CD14-positive monocyte (primary cell): ENCODE measurements around the gene OR5H1. TPM values are rescaled to one million over a fixed set of nuclear protein-coding genes. Genes with fewer than 3 reads are reported as not detected.

Experiments
- DNase-seq, 3 donors: peaks; one replicate each; pipeline ENCODE4 v3.0.0-alpha.2; 2011 to 2022
- H2AFZ ChIP-seq: 2 replicates; pipeline ENCODE4 v1.6.0; 2012; ENCODE audit warnings: mild to moderate bottlenecking, low read depth, low read length, inconsistent platforms; ENCODE audit not compliant: insufficient read depth, poor library complexity, severe bottlenecking
- H3K27ac ChIP-seq, 2 donors: 1 replicate in 1 of 2; 2 replicates in 1 of 2; pipeline ENCODE4 v1.5.1; 2012 to 2013; ENCODE audit warnings: low read length in 2 of 2, control low read depth in 1 of 2, inconsistent platforms in 1 of 2, low read depth in 1 of 2, mild to moderate bottlenecking in 1 of 2
- H3K27me3 ChIP-seq, 2 donors: one replicate each; pipeline versions ENCODE4 v1.6.0 to v1.6.1; 2011 to 2013; ENCODE audit warnings: low read length in 2 of 2; ENCODE audit not compliant: control insufficient read depth in 2 of 2, insufficient read depth in 2 of 2
- H3K36me3 ChIP-seq, 2 donors: replicated peaks in 1 of 2; 1 replicate in 1 of 2; 2 replicates in 1 of 2; pipeline versions ENCODE4 v1.5.1 to v1.6.1; 2012 to 2013; ENCODE audit warnings: low read length in 2 of 2, control low read depth in 1 of 2, inconsistent platforms in 1 of 2, mild to moderate bottlenecking in 1 of 2; ENCODE audit not compliant: insufficient read depth in 2 of 2, control insufficient read depth in 1 of 2
- H3K4me1 ChIP-seq, 2 donors: 1 replicate in 1 of 2; 2 replicates in 1 of 2; pipeline versions ENCODE4 v1.5.1 to v1.6.1; 2012 to 2013; ENCODE audit warnings: low read length in 2 of 2, control low read depth in 1 of 2, inconsistent platforms in 1 of 2, mild to moderate bottlenecking in 1 of 2, moderate library complexity in 1 of 2; ENCODE audit not compliant: insufficient read depth in 2 of 2, control insufficient read depth in 1 of 2
- H3K4me2 ChIP-seq: replicated peaks from 2 replicates; pipeline ENCODE3; 2012; ENCODE audit warnings: low read length, moderate library complexity, mild to moderate bottlenecking; ENCODE audit not compliant: poor library complexity, severe bottlenecking; ENCODE audit errors: extremely low read depth
- H3K4me3 ChIP-seq, 3 experiments: fragments of 200-600 bp in 1 of 3; sonication (generic) in 1 of 3; replicated peaks in 1 of 3; 1 replicate in 2 of 3; 2 replicates in 1 of 3; pipeline ENCODE4 v1.5.1; 2011 to 2013; ENCODE audit warnings: low read length in 3 of 3, mild to moderate bottlenecking in 3 of 3, control low read depth in 2 of 3, low read depth in 2 of 3, inconsistent platforms in 1 of 3, moderate library complexity in 1 of 3
- H3K79me2 ChIP-seq: 2 replicates; pipeline ENCODE4 v1.6.0; 2012; ENCODE audit warnings: mild to moderate bottlenecking, control low read depth, inconsistent platforms, low read length, moderate library complexity; ENCODE audit not compliant: insufficient read depth
- H3K9ac ChIP-seq: 2 replicates; pipeline ENCODE4 v1.6.0; 2017; ENCODE audit warnings: low read length, mild to moderate bottlenecking; ENCODE audit not compliant: insufficient read depth, poor library complexity, severe bottlenecking
- H3K9me3 ChIP-seq, 2 donors: replicated peaks in 1 of 2; 1 replicate in 1 of 2; 2 replicates in 1 of 2; pipeline versions ENCODE4 v1.5.1 to v1.6.1; 2012 to 2013; ENCODE audit warnings: low read length in 2 of 2, control low read depth in 1 of 2; ENCODE audit not compliant: control insufficient read depth in 1 of 2, insufficient read depth in 1 of 2
- H4K20me1 ChIP-seq: 2 replicates; pipeline ENCODE4 v1.6.0; 2012; ENCODE audit warnings: mild to moderate bottlenecking, low read length, control low read depth, moderate library complexity; ENCODE audit not compliant: insufficient read depth
- H3K27ac Mint-ChIP-seq, 7 donors: one replicate each; pipeline ENCODE4 v1.8.0; 2020; ENCODE audit warnings: mild to moderate bottlenecking in 7 of 7, mixed read lengths in 7 of 7, moderate library complexity in 6 of 7, inconsistent platforms in 2 of 7
- H3K27me3 Mint-ChIP-seq, 3 donors: one replicate each; pipeline ENCODE4 v1.8.0; 2021 to 2022; ENCODE audit warnings: low read depth in 3 of 3, mild to moderate bottlenecking in 3 of 3, mixed read lengths in 3 of 3, moderate library complexity in 3 of 3, inconsistent platforms in 1 of 3
- H3K36me3 Mint-ChIP-seq, 2 donors: one replicate each; pipeline ENCODE4 v1.8.0; 2020; ENCODE audit warnings: mixed read lengths in 2 of 2, inconsistent platforms in 1 of 2, mild to moderate bottlenecking in 1 of 2
- H3K4me1 Mint-ChIP-seq: one replicate; pipeline ENCODE4 v1.8.0; 2020; ENCODE audit warnings: mild to moderate bottlenecking, mixed read lengths
- H3K4me3 Mint-ChIP-seq, 2 donors: one replicate each; pipeline ENCODE4 v1.8.0; 2020; ENCODE audit warnings: mild to moderate bottlenecking in 2 of 2, mixed read lengths in 2 of 2, moderate library complexity in 1 of 2
- H3K9me3 Mint-ChIP-seq, 7 donors: one replicate each; pipeline ENCODE4 v1.8.0; 2020 to 2022; ENCODE audit warnings: mixed read lengths in 7 of 7, mild to moderate bottlenecking in 6 of 7, moderate library complexity in 6 of 7, inconsistent platforms in 2 of 7
- WGBS: methylation state at CpG from one replicate; pipeline ENCODE4 v1.1.5; 2013; ENCODE audit warnings: missing lambda C conversion rate; ENCODE audit not compliant: insufficient coverage; 5-methylcytosine and 5-hydroxymethylcytosine counted together
- intact Hi-C, 2 donors: fragments of 100-400 bp; cut with micrococcal nuclease; formaldehyde crosslinking; loops; one replicate each; pipeline versions ENCODE4 v1.15.0 to v1.15.1; 2023
- polyA plus RNA-seq, 3 donors: library from polyadenylated mRNA; depleted of rRNA in 1 of 3; unstranded in 2 of 3; stranded (reverse) in 1 of 3; fragments of 300-500 nt in 2 of 3; fragments of >200 nt in 1 of 3; fragmentation: Illumina TruSeq in 2 of 3; gene quantifications; 1 replicate in 2 of 3; 2 replicates in 1 of 3; pipeline ENCODE4 v1.2.3, GENCODE V29; 2012 to 2021
- TF ChIP-seq, protein P1 (sequence below): fragments of 200-600 bp; IDR thresholded peaks from one replicate; pipeline ENCODE4 v1.8.0; 2022; ENCODE audit warnings: antibody characterized with exemption, mild to moderate bottlenecking

OR5H1 gene
- polyA plus RNA-seq, 3 donors: not detected

DNA sequence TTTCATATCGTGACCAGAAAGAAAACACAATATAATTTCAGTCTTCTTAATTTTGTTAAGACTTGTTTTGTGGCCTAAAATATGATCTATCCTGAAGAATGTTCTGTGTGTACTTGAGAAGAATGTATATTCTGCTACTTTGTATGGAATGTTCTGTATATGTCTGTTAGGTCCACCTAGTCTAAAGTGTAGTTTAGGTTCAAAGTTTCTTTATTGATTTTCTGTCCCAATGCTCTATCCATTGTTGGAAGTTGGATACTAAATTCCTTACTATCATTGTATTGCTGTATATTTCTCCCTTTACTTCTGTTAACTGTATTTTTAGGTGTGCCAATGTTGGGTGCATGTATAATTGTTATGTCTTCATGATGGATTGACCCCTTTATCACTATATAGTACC, 22.4 kb upstream of the OR5H1 start:
- Histone ChIP-seq H3K27ac (no peak overlapping the region), H3K9ac (no peak overlapping the region), H3K79me2 (no peaks in the 10 kb centered on the region), H3K9me3 (peaks cover 9 to 18% of the 10 kb centered on the region in 2 donors), H2AFZ (no peak overlapping the region), H3K27me3 (no peaks in the 10 kb centered on the region), H3K4me3 (no peak overlapping the region), H3K36me3 (no peaks in the 10 kb centered on the region), H3K4me1 (no peaks in the 10 kb centered on the region), H4K20me1 (no peaks in the 10 kb centered on the region), H3K4me2 (no peak overlapping the region)
- Mint-ChIP-seq H3K4me1 (no peaks in the 10 kb centered on the region), H3K9me3 (peaks cover 2 to 25% (median 16%) of the 10 kb centered on the region in 7 donors), H3K36me3 (no peaks in the 10 kb centered on the region), H3K27me3 (no peaks in the 10 kb centered on the region), H3K4me3 (no peak overlapping the region), H3K27ac (no peak overlapping the region)
- intact Hi-C loops: no loop called here
- no peak for DNase-seq
- no CpG with 5 or more reads among the region's 1 CpG for WGBS
- TF ChIP-seq, protein P1, sequence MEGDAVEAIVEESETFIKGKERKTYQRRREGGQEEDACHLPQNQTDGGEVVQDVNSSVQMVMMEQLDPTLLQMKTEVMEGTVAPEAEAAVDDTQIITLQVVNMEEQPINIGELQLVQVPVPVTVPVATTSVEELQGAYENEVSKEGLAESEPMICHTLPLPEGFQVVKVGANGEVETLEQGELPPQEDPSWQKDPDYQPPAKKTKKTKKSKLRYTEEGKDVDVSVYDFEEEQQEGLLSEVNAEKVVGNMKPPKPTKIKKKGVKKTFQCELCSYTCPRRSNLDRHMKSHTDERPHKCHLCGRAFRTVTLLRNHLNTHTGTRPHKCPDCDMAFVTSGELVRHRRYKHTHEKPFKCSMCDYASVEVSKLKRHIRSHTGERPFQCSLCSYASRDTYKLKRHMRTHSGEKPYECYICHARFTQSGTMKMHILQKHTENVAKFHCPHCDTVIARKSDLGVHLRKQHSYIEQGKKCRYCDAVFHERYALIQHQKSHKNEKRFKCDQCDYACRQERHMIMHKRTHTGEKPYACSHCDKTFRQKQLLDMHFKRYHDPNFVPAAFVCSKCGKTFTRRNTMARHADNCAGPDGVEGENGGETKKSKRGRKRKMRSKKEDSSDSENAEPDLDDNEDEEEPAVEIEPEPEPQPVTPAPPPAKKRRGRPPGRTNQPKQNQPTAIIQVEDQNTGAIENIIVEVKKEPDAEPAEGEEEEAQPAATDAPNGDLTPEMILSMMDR: no peak

DNA sequence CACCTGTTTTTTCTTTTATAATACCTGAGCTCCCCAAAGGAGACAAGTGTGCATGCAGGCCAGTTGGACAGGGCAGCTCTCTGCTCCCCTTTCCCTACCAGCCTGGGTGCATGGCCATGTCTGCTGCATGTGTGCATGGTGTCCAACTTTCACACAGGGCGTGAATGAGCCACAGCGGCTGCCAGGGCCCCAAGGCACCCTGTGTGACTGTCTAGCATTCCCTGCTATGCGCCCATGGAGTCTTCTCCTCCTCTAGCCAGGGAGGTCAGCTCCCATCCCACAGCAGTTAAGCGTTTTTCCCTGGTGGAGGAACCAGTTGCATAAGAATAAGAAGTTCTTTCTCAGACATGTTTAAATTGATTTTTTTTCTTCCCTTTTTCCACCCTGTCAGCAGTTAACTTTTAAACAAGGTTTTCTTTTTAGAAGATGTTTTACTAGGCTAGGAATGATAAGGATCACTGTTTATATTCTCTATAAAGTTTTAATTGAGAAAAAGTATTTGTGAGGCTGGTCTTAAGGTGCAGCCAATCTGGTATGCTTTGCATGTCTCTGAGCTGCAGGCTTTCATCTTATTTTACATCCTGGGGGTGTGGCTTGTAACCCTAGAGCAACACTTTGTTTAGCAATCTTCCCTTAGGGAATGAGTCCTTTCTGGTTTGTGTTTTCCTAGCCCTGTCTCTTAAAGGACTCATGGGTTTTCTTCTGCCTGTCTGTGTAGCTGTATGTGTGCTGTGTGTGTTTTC, 20.5 kb upstream of the OR5H1 start:
- Mint-ChIP-seq H3K27me3 (no peaks in the 10 kb centered on the region), H3K9me3 (peaks cover 2 to 28% (median 21%) of the 10 kb centered on the region in 7 donors), H3K27ac (no peak overlapping the region), H3K4me1 (no peaks in the 10 kb centered on the region), H3K4me3 (no peak overlapping the region), H3K36me3 (no peaks in the 10 kb centered on the region)
- no peak overlapping the region for H3K9ac ChIP-seq
- no peak overlapping the region for H3K27ac ChIP-seq
- H2AFZ ChIP-seq: no peak overlapping the region
- no peaks in the 10 kb centered on the region for H4K20me1 ChIP-seq
- TF ChIP-seq, protein P1: no peak
- peaks cover 17 to 28% of the 10 kb centered on the region in 2 donors for H3K9me3 ChIP-seq
- H3K79me2 ChIP-seq: no peaks in the 10 kb centered on the region
- 100% methylated on average over 2 of the region's 4 CpGs for WGBS
- no peaks in the 10 kb centered on the region for H3K4me1 ChIP-seq
- no peak for DNase-seq
- H3K4me3 ChIP-seq: no peak overlapping the region
- no peaks in the 10 kb centered on the region for H3K36me3 ChIP-seq
- intact Hi-C loops: no loop called here
- no peaks in the 10 kb centered on the region for H3K27me3 ChIP-seq
- H3K4me2 ChIP-seq: no peak overlapping the region
